ENCODE measurements around the gene COL5A1. TPM values are rescaled to one million over a fixed set of nuclear protein-coding genes. Genes with fewer than 3 reads are reported as not detected.

The COL5A1 gene
- total RNA-seq, 4 donors from 2014 or later: 4.9 to 97.4 (median 11.9) TPM

GRCh38 chr9:134690301-134690751 is 48.7 kb downstream of the COL5A1 start:
- no peaks in the 10 kb centered on the region for H3K27me3 ChIP-seq
- H3K4me1 ChIP-seq: peaks cover 0 to 4% (median 0%) of the 10 kb centered on the region in 4 donors
- H3K4me3 ChIP-seq: no peak overlapping the region
- no peak overlapping the region for H3K27ac ChIP-seq
- H3K9me3 ChIP-seq: no peaks in the 10 kb centered on the region
- H3K36me3 ChIP-seq: no peaks in the 10 kb centered on the region
- peak in 1 of 3 donors; percentile 38 for DNase-seq
- TF ChIP-seq CTCF (IDR thresholded peaks at IDR 0.05): no peak
- no peak for TF ChIP-seq POLR2A (IDR thresholded peaks at IDR 0.05)

GRCh38 chr9:134690946-134691694 is 49.5 kb downstream of the COL5A1 start:
- DNase-seq: peak in 1 of 3 donors; percentile 37

GRCh38 chr9:134691695-134692572 is 50.3 kb downstream of the COL5A1 start:
- peak in 1 of 3 donors; percentile 28 for DNase-seq
- Histone ChIP-seq H3K36me3 (no peaks in the 10 kb centered on the region), H3K27me3 (no peaks in the 10 kb centered on the region), H3K4me1 (peaks cover 0 to 4% (median 0%) of the 10 kb centered on the region in 4 donors), H3K9me3 (no peaks in the 10 kb centered on the region), H3K27ac (peak overlapping the region in 1 of 4 donors; percentile 35), H3K4me3 (no peak overlapping the region)
- TF ChIP-seq POLR2A (IDR thresholded peaks at IDR 0.05): no peak
- TF ChIP-seq CTCF (IDR thresholded peaks at IDR 0.05): no peak

More at GRCh38 chr9:134690946-134691694, 49.5 kb downstream of the COL5A1 start:
- Histone ChIP-seq H3K36me3 (no peaks in the 10 kb centered on the region), H3K9me3 (no peaks in the 10 kb centered on the region), H3K27ac (no peak overlapping the region), H3K4me1 (peaks cover 0 to 4% (median 0%) of the 10 kb centered on the region in 4 donors), H3K4me3 (no peak overlapping the region), H3K27me3 (no peaks in the 10 kb centered on the region)
- TF ChIP-seq CTCF (IDR thresholded peaks at IDR 0.05) (no peak), POLR2A (IDR thresholded peaks at IDR 0.05) (no peak)

GRCh38 chr9:134692573-134692860 is 50.9 kb downstream of the COL5A1 start:
- DNase-seq: no peak
- Histone ChIP-seq H3K4me3 (no peak overlapping the region), H3K9me3 (no peaks in the 10 kb centered on the region), H3K27ac (peak overlapping the region in 1 of 4 donors; percentile 13), H3K4me1 (peaks cover 0 to 4% (median 0%) of the 10 kb centered on the region in 4 donors), H3K36me3 (no peaks in the 10 kb centered on the region), H3K27me3 (no peaks in the 10 kb centered on the region)
- TF ChIP-seq CTCF (IDR thresholded peaks at IDR 0.05): no peak
- no peak for TF ChIP-seq POLR2A (IDR thresholded peaks at IDR 0.05)

GRCh38 chr9:134693011-134693410 is 51.4 kb downstream of the COL5A1 start:
- Histone ChIP-seq H3K4me1 (peaks cover 0 to 4% (median 0%) of the 10 kb centered on the region in 4 donors), H3K9me3 (no peaks in the 10 kb centered on the region), H3K4me3 (no peak overlapping the region), H3K27ac (no peak overlapping the region), H3K27me3 (no peaks in the 10 kb centered on the region), H3K36me3 (no peaks in the 10 kb centered on the region)
- peak in 1 of 3 donors; percentile 5 for DNase-seq
- TF ChIP-seq POLR2A (IDR thresholded peaks at IDR 0.05) (no peak), CTCF (IDR thresholded peaks at IDR 0.05) (no peak)

All from Peyer's patch (tissue), 4 donors.